ENCODE results near the gene GLB1L3.

DNA sequence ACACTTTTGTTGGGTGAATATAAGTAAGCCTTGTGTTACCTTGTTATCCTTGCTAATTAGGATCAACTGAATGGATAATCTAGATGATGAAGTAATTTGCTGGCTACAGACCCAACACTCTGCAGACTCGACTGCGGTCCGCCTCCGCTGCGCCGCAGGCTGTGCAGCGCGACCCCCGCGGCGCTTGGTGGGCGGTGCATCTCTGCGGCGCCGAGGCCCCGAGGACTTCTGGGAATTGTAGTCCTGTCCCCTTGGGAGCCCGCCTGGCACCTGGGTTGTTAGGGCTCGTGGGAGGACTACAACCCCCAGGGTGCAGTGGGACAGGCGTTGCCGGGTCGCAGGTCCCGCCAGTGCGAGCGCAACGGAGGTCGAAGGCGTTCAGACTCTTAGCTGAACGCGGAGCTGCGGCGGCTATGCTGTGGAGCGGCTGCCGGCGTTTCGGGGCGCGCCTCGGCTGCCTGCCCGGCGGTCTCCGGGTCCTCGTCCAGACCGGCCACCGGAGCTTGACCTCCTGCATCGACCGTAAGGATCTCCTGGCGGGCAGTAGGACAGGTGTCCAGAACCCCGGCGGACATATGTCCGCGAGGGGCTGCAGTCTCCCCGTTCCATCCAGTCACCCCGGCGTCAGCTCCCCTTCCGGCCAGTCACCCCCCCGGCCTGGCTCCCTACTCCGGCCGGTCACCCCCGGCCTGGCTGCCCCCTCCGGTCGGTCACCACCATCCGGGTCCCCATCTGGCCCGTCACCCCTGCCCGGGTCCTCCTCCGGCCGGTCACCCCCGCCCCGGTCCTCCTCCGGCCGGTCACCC is 22.8 kb upstream of the GLB1L3 start, which contains the start of the genes ACAD8 and THYN1:
- TF ChIP-seq, protein P1, sequence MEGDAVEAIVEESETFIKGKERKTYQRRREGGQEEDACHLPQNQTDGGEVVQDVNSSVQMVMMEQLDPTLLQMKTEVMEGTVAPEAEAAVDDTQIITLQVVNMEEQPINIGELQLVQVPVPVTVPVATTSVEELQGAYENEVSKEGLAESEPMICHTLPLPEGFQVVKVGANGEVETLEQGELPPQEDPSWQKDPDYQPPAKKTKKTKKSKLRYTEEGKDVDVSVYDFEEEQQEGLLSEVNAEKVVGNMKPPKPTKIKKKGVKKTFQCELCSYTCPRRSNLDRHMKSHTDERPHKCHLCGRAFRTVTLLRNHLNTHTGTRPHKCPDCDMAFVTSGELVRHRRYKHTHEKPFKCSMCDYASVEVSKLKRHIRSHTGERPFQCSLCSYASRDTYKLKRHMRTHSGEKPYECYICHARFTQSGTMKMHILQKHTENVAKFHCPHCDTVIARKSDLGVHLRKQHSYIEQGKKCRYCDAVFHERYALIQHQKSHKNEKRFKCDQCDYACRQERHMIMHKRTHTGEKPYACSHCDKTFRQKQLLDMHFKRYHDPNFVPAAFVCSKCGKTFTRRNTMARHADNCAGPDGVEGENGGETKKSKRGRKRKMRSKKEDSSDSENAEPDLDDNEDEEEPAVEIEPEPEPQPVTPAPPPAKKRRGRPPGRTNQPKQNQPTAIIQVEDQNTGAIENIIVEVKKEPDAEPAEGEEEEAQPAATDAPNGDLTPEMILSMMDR (IDR thresholded peaks at IDR 0.05; ENCODE audit: insufficient read depth, low read length, poor library complexity, severe bottlenecking), result no peak
- no peak for TF ChIP-seq EZH2phosphoT487 (conservative IDR thresholded peaks at IDR 0.05; ENCODE audit: low read length)
